Measurements from ENCODE around the gene PHF24.

PHF24 gene

GRCh38 chr9:34994900-34995669 lies 37.0 kb downstream of the PHF24 start:
- FAIRE-seq, result no peak

GRCh38 chr9:34995670-34996060 lies 37.6 kb downstream of the PHF24 start:
- no peak for TF ChIP-seq CTCF (IDR thresholded peaks at IDR 0.05; ENCODE audit: insufficient read depth, missing control alignments)
- DNase-seq (ENCODE audit: insufficient read length, low spot score), result no peak
- FAIRE-seq, result no peak

More at GRCh38 chr9:34994900-34995669, 37.0 kb downstream of the PHF24 start:
- no peak for TF ChIP-seq CTCF (IDR thresholded peaks at IDR 0.05; ENCODE audit: insufficient read depth, missing control alignments)
- DNase-seq (ENCODE audit: insufficient read length, low spot score), result no peak

- no peak for DNase-seq (ENCODE audit: insufficient read length, low spot score)
- no peak for TF ChIP-seq CTCF (IDR thresholded peaks at IDR 0.05; ENCODE audit: insufficient read depth, missing control alignments)
- no peak for FAIRE-seq
These were observed 38.3 kb downstream of the PHF24 start for GRCh38 chr9:34996181-34996904.

GRCh38 chr9:34996905-34997279 lies 38.8 kb downstream of the PHF24 start:
- no peak for DNase-seq (ENCODE audit: insufficient read length, low spot score)
- TF ChIP-seq CTCF (IDR thresholded peaks at IDR 0.05; ENCODE audit: insufficient read depth, missing control alignments), result no peak
- FAIRE-seq, result no peak

GRCh38 chr9:34997379-34997781 lies 39.3 kb downstream of the PHF24 start:
- FAIRE-seq (no peak), DNase-seq (ENCODE audit: insufficient read length, low spot score) (no peak)
- no peak for TF ChIP-seq CTCF (IDR thresholded peaks at IDR 0.05; ENCODE audit: insufficient read depth, missing control alignments)

- no peak for TF ChIP-seq CTCF (IDR thresholded peaks at IDR 0.05; ENCODE audit: insufficient read depth, missing control alignments)
- no peak for DNase-seq (ENCODE audit: insufficient read length, low spot score)
- no peak for FAIRE-seq
These were observed 40.2 kb downstream of the PHF24 start for GRCh38 chr9:34998266-34998665.

- no peak for TF ChIP-seq CTCF (IDR thresholded peaks at IDR 0.05; ENCODE audit: insufficient read depth, missing control alignments)
- no peak for DNase-seq (ENCODE audit: insufficient read length, low spot score)
- FAIRE-seq, result no peak
These were observed 41.5 kb downstream of the PHF24 start for GRCh38 chr9:34999576-34999975.
